ENCODE data around the gene TFB1M.

TFB1M gene

DNA sequence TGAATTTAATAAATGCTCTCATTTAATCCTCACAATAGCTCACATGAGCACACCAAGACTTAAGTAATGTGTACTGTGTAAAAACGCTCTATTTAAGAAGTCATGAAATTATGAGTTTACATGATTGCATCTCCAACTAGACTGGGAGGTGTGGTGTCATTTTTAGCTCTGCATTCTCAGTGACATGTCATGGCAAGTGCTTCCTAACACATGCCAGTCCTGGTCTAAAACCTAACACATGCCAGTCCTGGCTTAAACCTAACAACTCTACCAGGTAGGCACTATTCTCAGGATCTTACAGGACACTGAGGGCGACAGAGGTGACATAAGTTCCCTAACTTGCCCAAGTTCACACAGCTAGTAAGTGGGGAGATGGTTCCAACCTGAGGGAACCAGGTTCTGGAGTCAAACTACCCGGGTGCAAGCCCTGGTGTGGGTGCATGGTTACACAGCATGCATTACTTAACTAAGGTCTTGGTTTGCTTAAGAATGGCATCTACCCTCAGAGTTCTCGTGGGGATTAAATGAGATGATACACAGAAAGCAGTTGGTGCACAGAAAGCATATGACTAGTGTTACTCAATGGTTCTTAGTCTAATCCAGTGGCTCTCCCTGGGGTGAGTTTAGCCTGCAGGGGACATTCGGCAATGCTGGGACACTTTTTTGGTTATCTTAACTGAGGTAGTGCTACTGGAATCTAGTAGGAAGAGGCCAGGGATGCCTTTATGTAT, 35.8 kb downstream of the TFB1M start:
- Histone ChIP-seq H3K4me1 (ENCODE audit: control insufficient read depth, insufficient read depth, low read length) (no peaks in the 10 kb centered on the region), H3K9me3 (ENCODE audit: control insufficient read depth, insufficient read depth, low read depth, low read length) (no peaks in the 10 kb centered on the region), H3K4me3 (ENCODE audit: low read depth, low read length) (no peak overlapping the region), H3K36me3 (ENCODE audit: control insufficient read depth in 2 of 2, insufficient read depth in 1 of 2, low read length in 2 of 2) (peaks cover 9 to 46% of the 10 kb centered on the region in 2 experiments), H3K27ac (ENCODE audit: extremely low read depth, low read depth, low read length) (no peak overlapping the region)
- ChIA-PET POLR2A (no interaction called here), CTCF (interaction anchor here (0.6 kb wide), 1 partner anchor 10 kb away, joined by 3 read pairs; no protein-coding TSS in a partner anchor)
- peak; percentile 76 for TF ChIP-seq ZNF664 (tag by site-specific recombination; IDR thresholded peaks at IDR 0.05)
- no peak for TF ChIP-seq ZNF2 (tag by site-specific recombination; IDR thresholded peaks at IDR 0.05)

DNA sequence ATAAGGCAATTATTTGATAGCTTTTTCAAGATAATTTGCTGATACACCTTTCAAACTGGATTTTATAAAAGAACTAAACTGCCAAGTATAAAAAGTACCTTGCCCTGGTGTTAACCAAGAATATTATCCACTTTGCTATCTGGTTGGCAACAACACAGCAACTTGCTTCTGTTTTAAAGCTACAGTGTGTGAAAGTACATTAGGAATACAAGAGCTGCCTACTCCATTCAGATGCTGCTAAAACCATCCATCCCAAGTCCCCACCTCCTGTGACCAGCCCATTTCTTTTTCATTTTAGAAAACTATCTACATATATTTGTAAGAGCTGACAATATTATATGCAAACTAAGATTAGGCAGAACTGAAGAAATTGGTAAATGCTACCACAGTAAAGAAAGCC, 37.6 kb downstream of the TFB1M start:
- H3K9me3 ChIP-seq (ENCODE audit: control insufficient read depth, insufficient read depth, low read depth, low read length), result no peaks in the 10 kb centered on the region
- no peak for TF ChIP-seq KLF10 (tag by site-specific recombination; IDR thresholded peaks at IDR 0.05)
- TF ChIP-seq FEZF1 (tag by site-specific recombination; IDR thresholded peaks at IDR 0.05), result no peak
- no peak for TF ChIP-seq ZNF629 (tag by site-specific recombination; IDR thresholded peaks at IDR 0.05)
- no peak for TF ChIP-seq ZNF792 (tag by site-specific recombination; IDR thresholded peaks at IDR 0.05)
- no peak for TF ChIP-seq GLI2 (tag by site-specific recombination; IDR thresholded peaks at IDR 0.05; ENCODE audit: borderline replicate concordance, low read depth)
- POLR2A ChIA-PET, result no interaction called here
- no peak overlapping the region for H3K27ac ChIP-seq (ENCODE audit: extremely low read depth, low read depth, low read length)
- H3K4me3 ChIP-seq (ENCODE audit: low read depth, low read length), result no peak overlapping the region
- peaks cover 0 to 37% of the 10 kb centered on the region in 2 experiments; a peak in 1 of 3 replicates for H3K36me3 ChIP-seq (ENCODE audit: control insufficient read depth in 2 of 2, insufficient read depth in 1 of 2, low read length in 2 of 2)
- no peaks in the 10 kb centered on the region for H3K4me1 ChIP-seq (ENCODE audit: control insufficient read depth, insufficient read depth, low read length)
- CTCF ChIA-PET, result interaction anchor here (0.6 to 2.1 kb wide), 8 partner anchors 8 to 695 kb away, joined by 3 to 9 read pairs (median 4); no protein-coding TSS in a partner anchor

DNA sequence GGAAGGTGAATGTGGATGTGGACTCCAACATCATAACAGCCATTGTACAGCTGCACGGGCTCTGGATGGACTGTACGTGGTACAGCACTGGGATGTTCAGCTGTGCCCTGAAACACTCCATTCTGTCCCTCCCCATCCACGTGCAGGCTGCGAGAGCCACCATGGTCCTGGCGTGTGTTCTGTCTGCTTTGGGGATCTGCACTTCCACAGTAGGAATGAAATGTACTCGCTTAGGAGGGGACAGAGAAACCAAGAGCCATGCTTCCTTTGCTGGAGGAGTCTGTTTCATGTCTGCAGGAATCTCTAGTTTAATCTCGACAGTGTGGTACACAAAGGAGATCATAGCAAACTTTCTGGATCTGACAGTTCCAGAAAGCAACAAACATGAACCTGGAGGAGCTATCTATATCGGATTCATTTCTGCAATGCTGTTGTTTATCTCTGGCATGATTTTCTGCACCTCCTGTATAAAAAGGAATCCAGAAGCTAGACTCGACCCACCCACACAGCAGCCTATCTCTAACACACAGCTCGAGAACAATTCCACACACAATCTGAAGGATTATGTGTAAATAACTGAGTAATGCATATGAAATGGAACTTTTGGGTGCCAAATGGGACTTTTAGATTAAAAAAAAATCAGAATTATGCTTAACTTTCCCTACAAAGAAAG, 38.3 kb downstream of the TFB1M start:
- no peak overlapping the region for H3K27ac ChIP-seq (ENCODE audit: extremely low read depth, low read depth, low read length)
- H3K4me3 ChIP-seq (ENCODE audit: low read depth, low read length), result no peak overlapping the region
- no peak for TF ChIP-seq REPIN1 (tag by site-specific recombination; IDR thresholded peaks at IDR 0.05; ENCODE audit: low read depth)
- no peak for TF ChIP-seq ZNF274 (IDR thresholded peaks at IDR 0.05; ENCODE audit: low read length)
- no peak for TF ChIP-seq ZNF274 (tag by site-specific recombination; IDR thresholded peaks at IDR 0.05; ENCODE audit: borderline replicate concordance)
- no peak for TF ChIP-seq ZNF140 (tag by site-specific recombination; IDR thresholded peaks at IDR 0.05)
- TF ChIP-seq, protein P1, sequence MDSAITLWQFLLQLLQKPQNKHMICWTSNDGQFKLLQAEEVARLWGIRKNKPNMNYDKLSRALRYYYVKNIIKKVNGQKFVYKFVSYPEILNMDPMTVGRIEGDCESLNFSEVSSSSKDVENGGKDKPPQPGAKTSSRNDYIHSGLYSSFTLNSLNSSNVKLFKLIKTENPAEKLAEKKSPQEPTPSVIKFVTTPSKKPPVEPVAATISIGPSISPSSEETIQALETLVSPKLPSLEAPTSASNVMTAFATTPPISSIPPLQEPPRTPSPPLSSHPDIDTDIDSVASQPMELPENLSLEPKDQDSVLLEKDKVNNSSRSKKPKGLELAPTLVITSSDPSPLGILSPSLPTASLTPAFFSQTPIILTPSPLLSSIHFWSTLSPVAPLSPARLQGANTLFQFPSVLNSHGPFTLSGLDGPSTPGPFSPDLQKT (IDR thresholded peaks at IDR 0.05; ENCODE audit: borderline replicate concordance, low read depth, low read length), result no peak
- ChIA-PET CTCF (interaction anchor here (0.7 to 2.1 kb wide), 7 partner anchors 9 to 458 kb away, joined by 3 to 7 read pairs (median 4); no protein-coding TSS in a partner anchor), POLR2A (no interaction called here)
- H3K36me3 ChIP-seq (ENCODE audit: control insufficient read depth in 2 of 2, insufficient read depth in 1 of 2, low read length in 2 of 2), result peaks cover 0 to 34% of the 10 kb centered on the region in 2 experiments; a peak in 1 of 3 replicates
- H3K9me3 ChIP-seq (ENCODE audit: control insufficient read depth, insufficient read depth, low read depth, low read length), result no peaks in the 10 kb centered on the region
- H3K4me1 ChIP-seq (ENCODE audit: control insufficient read depth, insufficient read depth, low read length), result no peaks in the 10 kb centered on the region

DNA sequence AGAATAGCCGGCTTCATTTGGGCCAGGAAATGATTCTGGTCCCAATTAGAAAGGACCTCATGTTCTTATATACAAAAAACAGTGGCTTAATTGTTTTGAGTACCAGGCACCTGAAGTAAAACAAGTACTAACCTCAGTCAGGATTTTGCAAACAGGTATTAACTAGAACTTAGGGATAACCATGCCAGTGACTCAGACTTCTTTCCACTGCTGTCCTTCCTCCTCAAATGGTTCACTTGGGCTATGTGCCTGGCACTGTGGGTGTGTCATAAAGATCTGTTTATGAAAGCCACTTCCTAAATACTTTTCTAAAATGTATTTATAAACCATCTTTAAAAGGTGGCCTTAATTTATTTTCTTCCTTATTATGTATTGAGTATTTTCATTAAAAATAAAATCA, 39.8 kb downstream of the TFB1M start:
- Histone ChIP-seq H3K4me3 (ENCODE audit: low read depth, low read length) (no peak overlapping the region), H3K27ac (ENCODE audit: extremely low read depth, low read depth, low read length) (no peak overlapping the region), H3K9me3 (ENCODE audit: control insufficient read depth, insufficient read depth, low read depth, low read length) (no peaks in the 10 kb centered on the region), H3K36me3 (ENCODE audit: control insufficient read depth in 2 of 2, insufficient read depth in 1 of 2, low read length in 2 of 2) (peaks cover 0 to 34% of the 10 kb centered on the region in 2 experiments; a peak in 1 of 3 replicates), H3K4me1 (ENCODE audit: control insufficient read depth, insufficient read depth, low read length) (no peaks in the 10 kb centered on the region)
- POLR2A ChIA-PET, result no interaction called here
- CTCF ChIA-PET, result no interaction called here
- TF ChIP-seq WT1 (tag by site-specific recombination; IDR thresholded peaks at IDR 0.05), result no peak
- TF ChIP-seq ZNF626 (tag by site-specific recombination; IDR thresholded peaks at IDR 0.05), result no peak
- no peak for TF ChIP-seq BCL11B (tag by site-specific recombination; IDR thresholded peaks at IDR 0.05; ENCODE audit: low read depth)
- TF ChIP-seq ZNF654 (tag by site-specific recombination; IDR thresholded peaks at IDR 0.05; ENCODE audit: low read depth), result no peak
- TF ChIP-seq, protein P2, sequence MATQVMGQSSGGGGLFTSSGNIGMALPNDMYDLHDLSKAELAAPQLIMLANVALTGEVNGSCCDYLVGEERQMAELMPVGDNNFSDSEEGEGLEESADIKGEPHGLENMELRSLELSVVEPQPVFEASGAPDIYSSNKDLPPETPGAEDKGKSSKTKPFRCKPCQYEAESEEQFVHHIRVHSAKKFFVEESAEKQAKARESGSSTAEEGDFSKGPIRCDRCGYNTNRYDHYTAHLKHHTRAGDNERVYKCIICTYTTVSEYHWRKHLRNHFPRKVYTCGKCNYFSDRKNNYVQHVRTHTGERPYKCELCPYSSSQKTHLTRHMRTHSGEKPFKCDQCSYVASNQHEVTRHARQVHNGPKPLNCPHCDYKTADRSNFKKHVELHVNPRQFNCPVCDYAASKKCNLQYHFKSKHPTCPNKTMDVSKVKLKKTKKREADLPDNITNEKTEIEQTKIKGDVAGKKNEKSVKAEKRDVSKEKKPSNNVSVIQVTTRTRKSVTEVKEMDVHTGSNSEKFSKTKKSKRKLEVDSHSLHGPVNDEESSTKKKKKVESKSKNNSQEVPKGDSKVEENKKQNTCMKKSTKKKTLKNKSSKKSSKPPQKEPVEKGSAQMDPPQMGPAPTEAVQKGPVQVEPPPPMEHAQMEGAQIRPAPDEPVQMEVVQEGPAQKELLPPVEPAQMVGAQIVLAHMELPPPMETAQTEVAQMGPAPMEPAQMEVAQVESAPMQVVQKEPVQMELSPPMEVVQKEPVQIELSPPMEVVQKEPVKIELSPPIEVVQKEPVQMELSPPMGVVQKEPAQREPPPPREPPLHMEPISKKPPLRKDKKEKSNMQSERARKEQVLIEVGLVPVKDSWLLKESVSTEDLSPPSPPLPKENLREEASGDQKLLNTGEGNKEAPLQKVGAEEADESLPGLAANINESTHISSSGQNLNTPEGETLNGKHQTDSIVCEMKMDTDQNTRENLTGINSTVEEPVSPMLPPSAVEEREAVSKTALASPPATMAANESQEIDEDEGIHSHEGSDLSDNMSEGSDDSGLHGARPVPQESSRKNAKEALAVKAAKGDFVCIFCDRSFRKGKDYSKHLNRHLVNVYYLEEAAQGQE (tag by site-specific recombination; IDR thresholded peaks at IDR 0.05), result no peak
- TF ChIP-seq PRDM1 (tag by site-specific recombination; IDR thresholded peaks at IDR 0.05), result no peak
